ENCODE measurements around the gene WWOX.

WWOX gene

DNA sequence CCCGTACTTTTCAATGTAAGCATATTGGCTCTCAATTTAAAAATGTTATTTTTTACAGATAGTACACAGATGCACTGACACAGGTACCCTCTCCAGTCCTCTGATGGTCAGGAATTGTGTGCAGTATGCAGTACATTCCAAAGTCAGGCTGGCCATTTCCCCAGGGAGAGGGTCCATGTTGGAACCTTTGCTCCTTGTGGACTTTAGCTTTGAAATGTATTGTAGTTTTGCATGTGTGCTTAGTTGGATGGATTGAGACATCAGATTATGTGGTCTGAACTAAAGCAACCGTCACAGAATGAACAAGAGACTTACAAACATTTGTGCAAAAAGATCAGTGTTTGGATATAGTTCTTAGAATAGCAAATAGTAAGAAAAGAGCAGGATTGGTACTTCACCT, 381.1 kb downstream of the WWOX start (continued):
- TF ChIP-seq, protein P1, sequence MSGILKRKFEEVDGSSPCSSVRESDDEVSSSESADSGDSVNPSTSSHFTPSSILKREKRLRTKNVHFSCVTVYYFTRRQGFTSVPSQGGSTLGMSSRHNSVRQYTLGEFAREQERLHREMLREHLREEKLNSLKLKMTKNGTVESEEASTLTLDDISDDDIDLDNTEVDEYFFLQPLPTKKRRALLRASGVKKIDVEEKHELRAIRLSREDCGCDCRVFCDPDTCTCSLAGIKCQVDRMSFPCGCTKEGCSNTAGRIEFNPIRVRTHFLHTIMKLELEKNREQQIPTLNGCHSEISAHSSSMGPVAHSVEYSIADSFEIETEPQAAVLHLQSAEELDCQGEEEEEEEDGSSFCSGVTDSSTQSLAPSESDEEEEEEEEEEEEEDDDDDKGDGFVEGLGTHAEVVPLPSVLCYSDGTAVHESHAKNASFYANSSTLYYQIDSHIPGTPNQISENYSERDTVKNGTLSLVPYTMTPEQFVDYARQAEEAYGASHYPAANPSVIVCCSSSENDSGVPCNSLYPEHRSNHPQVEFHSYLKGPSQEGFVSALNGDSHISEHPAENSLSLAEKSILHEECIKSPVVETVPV (CRISPR knock-in tag; IDR thresholded peaks at IDR 0.05): no peak
- TF ChIP-seq ZNF70 (CRISPR knock-in tag; IDR thresholded peaks at IDR 0.05): no peak
- TF ChIP-seq TOX (CRISPR knock-in tag; IDR thresholded peaks at IDR 0.05; ENCODE audit: borderline replicate concordance): no peak
- no peak for TF ChIP-seq ISL1 (CRISPR knock-in tag; IDR thresholded peaks at IDR 0.05)
- TF ChIP-seq SNAI2 (CRISPR knock-in tag; IDR thresholded peaks at IDR 0.05): no peak
- TF ChIP-seq CSDC2 (CRISPR knock-in tag; IDR thresholded peaks at IDR 0.05): no peak
- no peak for TF ChIP-seq ZNF565 (CRISPR knock-in tag; conservative IDR thresholded peaks at IDR 0.05; ENCODE audit: low read depth)

DNA sequence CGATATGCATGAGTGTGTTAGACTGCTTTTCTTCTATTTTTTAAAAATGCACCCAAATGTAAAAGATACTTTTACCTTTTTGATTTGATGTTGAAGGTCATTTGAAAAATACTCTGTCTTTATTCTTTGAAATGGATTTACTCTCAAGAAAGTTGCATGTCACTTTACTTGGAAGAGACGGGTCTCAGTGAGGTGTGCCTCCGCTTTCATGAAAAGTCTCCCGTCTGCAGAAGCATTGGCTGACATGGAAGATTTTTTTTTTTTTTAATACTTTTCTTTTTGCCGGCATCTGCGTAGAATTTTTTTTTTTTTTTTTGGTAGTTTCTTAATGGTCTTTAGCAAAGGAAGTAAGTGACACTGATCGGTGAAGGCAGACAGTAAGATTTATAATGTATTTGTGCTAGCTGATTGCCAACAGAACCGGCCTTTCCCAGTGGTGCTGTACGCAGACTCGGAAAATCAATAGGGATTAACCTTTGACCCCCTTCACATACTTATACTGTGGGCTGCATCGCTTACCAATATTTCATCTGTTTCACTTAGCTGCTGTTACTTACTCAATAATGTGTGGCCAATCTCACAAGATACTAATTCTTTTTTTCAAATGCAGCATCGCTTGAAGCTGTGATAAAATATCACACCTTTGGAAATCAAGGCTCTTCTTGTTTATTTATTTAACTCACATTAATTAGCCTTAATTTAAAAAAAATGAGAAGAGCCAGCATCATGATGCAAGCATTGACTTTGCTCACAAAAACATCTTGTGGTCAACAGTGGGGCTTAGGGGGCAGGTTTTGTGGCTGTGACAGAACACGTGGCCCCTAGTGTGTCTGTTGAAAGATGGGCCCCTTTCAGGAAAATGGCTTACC, 383.9 kb downstream of the WWOX start:
- no peak for TF ChIP-seq RARB (CRISPR knock-in tag; IDR thresholded peaks at IDR 0.05)
- TF ChIP-seq, protein P2, sequence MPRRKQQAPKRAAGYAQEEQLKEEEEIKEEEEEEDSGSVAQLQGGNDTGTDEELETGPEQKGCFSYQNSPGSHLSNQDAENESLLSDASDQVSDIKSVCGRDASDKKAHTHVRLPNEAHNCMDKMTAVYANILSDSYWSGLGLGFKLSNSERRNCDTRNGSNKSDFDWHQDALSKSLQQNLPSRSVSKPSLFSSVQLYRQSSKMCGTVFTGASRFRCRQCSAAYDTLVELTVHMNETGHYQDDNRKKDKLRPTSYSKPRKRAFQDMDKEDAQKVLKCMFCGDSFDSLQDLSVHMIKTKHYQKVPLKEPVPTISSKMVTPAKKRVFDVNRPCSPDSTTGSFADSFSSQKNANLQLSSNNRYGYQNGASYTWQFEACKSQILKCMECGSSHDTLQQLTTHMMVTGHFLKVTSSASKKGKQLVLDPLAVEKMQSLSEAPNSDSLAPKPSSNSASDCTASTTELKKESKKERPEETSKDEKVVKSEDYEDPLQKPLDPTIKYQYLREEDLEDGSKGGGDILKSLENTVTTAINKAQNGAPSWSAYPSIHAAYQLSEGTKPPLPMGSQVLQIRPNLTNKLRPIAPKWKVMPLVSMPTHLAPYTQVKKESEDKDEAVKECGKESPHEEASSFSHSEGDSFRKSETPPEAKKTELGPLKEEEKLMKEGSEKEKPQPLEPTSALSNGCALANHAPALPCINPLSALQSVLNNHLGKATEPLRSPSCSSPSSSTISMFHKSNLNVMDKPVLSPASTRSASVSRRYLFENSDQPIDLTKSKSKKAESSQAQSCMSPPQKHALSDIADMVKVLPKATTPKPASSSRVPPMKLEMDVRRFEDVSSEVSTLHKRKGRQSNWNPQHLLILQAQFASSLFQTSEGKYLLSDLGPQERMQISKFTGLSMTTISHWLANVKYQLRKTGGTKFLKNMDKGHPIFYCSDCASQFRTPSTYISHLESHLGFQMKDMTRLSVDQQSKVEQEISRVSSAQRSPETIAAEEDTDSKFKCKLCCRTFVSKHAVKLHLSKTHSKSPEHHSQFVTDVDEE (CRISPR knock-in tag; IDR thresholded peaks at IDR 0.05): no peak
- TF ChIP-seq PPARA (CRISPR knock-in tag; IDR thresholded peaks at IDR 0.05; ENCODE audit: borderline replicate concordance): no peak
- TF ChIP-seq, protein P3, sequence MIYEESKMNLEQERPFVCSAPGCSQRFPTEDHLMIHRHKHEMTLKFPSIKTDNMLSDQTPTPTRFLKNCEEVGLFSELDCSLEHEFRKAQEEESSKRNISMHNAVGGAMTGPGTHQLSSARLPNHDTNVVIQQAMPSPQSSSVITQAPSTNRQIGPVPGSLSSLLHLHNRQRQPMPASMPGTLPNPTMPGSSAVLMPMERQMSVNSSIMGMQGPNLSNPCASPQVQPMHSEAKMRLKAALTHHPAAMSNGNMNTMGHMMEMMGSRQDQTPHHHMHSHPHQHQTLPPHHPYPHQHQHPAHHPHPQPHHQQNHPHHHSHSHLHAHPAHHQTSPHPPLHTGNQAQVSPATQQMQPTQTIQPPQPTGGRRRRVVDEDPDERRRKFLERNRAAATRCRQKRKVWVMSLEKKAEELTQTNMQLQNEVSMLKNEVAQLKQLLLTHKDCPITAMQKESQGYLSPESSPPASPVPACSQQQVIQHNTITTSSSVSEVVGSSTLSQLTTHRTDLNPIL (CRISPR knock-in tag; IDR thresholded peaks at IDR 0.05; ENCODE audit: low read depth): no peak
- no peak for TF ChIP-seq OSR1 (CRISPR knock-in tag; IDR thresholded peaks at IDR 0.05)
- TF ChIP-seq, protein P4, sequence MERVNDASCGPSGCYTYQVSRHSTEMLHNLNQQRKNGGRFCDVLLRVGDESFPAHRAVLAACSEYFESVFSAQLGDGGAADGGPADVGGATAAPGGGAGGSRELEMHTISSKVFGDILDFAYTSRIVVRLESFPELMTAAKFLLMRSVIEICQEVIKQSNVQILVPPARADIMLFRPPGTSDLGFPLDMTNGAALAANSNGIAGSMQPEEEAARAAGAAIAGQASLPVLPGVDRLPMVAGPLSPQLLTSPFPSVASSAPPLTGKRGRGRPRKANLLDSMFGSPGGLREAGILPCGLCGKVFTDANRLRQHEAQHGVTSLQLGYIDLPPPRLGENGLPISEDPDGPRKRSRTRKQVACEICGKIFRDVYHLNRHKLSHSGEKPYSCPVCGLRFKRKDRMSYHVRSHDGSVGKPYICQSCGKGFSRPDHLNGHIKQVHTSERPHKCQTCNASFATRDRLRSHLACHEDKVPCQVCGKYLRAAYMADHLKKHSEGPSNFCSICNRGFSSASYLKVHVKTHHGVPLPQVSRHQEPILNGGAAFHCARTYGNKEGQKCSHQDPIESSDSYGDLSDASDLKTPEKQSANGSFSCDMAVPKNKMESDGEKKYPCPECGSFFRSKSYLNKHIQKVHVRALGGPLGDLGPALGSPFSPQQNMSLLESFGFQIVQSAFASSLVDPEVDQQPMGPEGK (CRISPR knock-in tag; IDR thresholded peaks at IDR 0.05; ENCODE audit: borderline replicate concordance): no peak
- TF ChIP-seq ISL1 (CRISPR knock-in tag; IDR thresholded peaks at IDR 0.05): no peak
- no peak for TF ChIP-seq ZC3H10 (CRISPR knock-in tag; IDR thresholded peaks at IDR 0.05)
- TF ChIP-seq ZNF565 (CRISPR knock-in tag; conservative IDR thresholded peaks at IDR 0.05; ENCODE audit: low read depth): no peak
- TF ChIP-seq ARNTL (CRISPR knock-in tag; IDR thresholded peaks at IDR 0.05; ENCODE audit: borderline replicate concordance, low read depth): no peak
- no peak for TF ChIP-seq CSDC2 (CRISPR knock-in tag; IDR thresholded peaks at IDR 0.05)
- no peak for TF ChIP-seq ZFP30 (CRISPR knock-in tag; IDR thresholded peaks at IDR 0.05)
- TF ChIP-seq ZFP3 (CRISPR knock-in tag; IDR thresholded peaks at IDR 0.05): no peak
- TF ChIP-seq, protein P5, sequence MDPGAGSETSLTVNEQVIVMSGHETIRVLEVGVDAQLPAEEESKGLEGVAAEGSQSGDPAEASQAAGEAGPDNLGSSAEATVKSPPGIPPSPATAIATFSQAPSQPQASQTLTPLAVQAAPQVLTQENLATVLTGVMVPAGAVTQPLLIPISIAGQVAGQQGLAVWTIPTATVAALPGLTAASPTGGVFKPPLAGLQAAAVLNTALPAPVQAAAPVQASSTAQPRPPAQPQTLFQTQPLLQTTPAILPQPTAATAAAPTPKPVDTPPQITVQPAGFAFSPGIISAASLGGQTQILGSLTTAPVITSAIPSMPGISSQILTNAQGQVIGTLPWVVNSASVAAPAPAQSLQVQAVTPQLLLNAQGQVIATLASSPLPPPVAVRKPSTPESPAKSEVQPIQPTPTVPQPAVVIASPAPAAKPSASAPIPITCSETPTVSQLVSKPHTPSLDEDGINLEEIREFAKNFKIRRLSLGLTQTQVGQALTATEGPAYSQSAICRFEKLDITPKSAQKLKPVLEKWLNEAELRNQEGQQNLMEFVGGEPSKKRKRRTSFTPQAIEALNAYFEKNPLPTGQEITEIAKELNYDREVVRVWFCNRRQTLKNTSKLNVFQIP (CRISPR knock-in tag; IDR thresholded peaks at IDR 0.05; ENCODE audit: borderline replicate concordance, low read depth): no peak
- TF ChIP-seq GLIS3 (CRISPR knock-in tag; IDR thresholded peaks at IDR 0.05): no peak
- TF ChIP-seq, protein P1 (CRISPR knock-in tag; IDR thresholded peaks at IDR 0.05): no peak
- TF ChIP-seq TOX (CRISPR knock-in tag; IDR thresholded peaks at IDR 0.05; ENCODE audit: borderline replicate concordance): no peak
- no peak for ATAC-seq

All from SK-N-SH treated with all-trans-retinoic acid at 6 μM for 48 hours (cell line).